ENCODE data around the gene CCT8. TPM values are rescaled to one million over a fixed set of nuclear protein-coding genes. Genes with fewer than 3 reads are reported as not detected.
A peak's percentile ranks its signal among the peaks of the same experiment; 100 is the strongest.

The CCT8 gene
- total and polyA plus RNA-seq, 10 of the 15 experiments (the other 5 are each of a cell fraction or from before 2014, with no cell fraction given), result 321 to 696 (median 471) TPM

DNA sequence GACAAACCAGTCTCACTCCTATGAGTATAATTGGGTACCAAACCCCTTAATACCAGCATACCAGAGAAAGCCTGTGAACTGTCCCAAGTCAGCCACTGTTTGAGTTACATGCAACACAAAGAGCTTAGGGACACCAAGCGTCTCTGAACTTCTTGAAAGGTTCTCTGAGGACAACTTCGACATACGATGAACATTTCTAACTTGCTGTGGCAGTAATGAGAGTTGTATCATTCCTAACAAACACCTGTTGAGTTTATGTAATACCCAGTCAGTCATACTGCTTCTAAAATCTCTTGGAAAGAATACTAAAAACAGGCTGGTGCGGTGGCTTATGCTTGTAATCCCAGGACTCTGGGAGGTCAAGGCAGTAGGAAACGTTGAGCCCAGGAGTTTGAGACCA lies 18.4 kb downstream of the CCT8 start:
- no peak for DNase-seq (ENCODE audit: low read depth, low spot score)
- no peak overlapping the region for H3K27ac ChIP-seq (ENCODE audit: control insufficient read depth, insufficient read depth)
- no peak overlapping the region for H3K4me3 ChIP-seq
- no peaks in the 10 kb centered on the region; the same call in 2 of the 3 replicates for H3K9me3 ChIP-seq (replicated peaks; ENCODE audit: control insufficient read depth, insufficient read depth, low read length)
- TF ChIP-seq GABPA (IDR thresholded peaks at IDR 0.05; ENCODE audit: low read depth) (no peak), POLR2AphosphoS5 (IDR thresholded peaks at IDR 0.05; ENCODE audit: low read length) (peak; percentile 67; the same call in 1 of the 2 replicates), POLR2A (IDR thresholded peaks at IDR 0.05; ENCODE audit: low read depth, low read length) (0 out of 2 replicates have a peak, but pooled peaks have one; percentile 22)
- H3K9ac ChIP-seq (ENCODE audit: control insufficient read depth, insufficient read depth, low read length), result no peak overlapping the region
- no peaks in the 10 kb centered on the region for H3K4me1 ChIP-seq (ENCODE audit: control insufficient read depth, insufficient read depth, low read length)
- BruUV-seq (replicated peaks), result no TSS peak
- SMC1A ChIA-PET (ENCODE audit: uncharacterized antibody, unreplicated experiment), result interaction anchor here (1.3 kb wide), 1 partner anchor 67 kb away, joined by 3 read pairs; no protein-coding TSS in a partner anchor
- 96% methylated on average over 5 of the region's 5 CpGs for WGBS (ENCODE audit: insufficient coverage, insufficient replicate concordance, low lambda C conversion rate, missing lambda C conversion rate)
- no peaks in the 10 kb centered on the region for H4K20me1 ChIP-seq (ENCODE audit: control insufficient read depth, insufficient read depth)
- CTCF ChIA-PET, result no interaction called here
- intact Hi-C loops (cut with micrococcal nuclease; ENCODE audit: unreplicated experiment), result no loop called here
- H3K36me3 ChIP-seq (ENCODE audit: control insufficient read depth in 2 of 2, insufficient read depth in 2 of 2, low read length in 1 of 2), result peaks cover 6 to 33% of the 10 kb centered on the region in 2 experiments
- ATAC-seq, result no peak
- no peak overlapping the region for H2AFZ ChIP-seq (ENCODE audit: control insufficient read depth, low read depth, low read length)
- no peaks in the 10 kb centered on the region for H3K27me3 ChIP-seq (replicated peaks in 1 of 2; ENCODE audit: control insufficient read depth in 2 of 2, insufficient read depth in 2 of 2, low read length in 1 of 2)
- no peak for FAIRE-seq
- in situ Hi-C loops (cut with MboI), result no loop called here
- H3K4me2 ChIP-seq (ENCODE audit: control insufficient read depth, insufficient read depth), result no peak overlapping the region
- POLR2A ChIA-PET, result interaction anchor here (0.6 kb wide), 1 partner anchor 26 kb away, joined by 3 read pairs; no protein-coding TSS in a partner anchor
- RAD21 ChIA-PET (ENCODE audit: unreplicated experiment), result no interaction called here
- no peaks in the 10 kb centered on the region for H3K79me2 ChIP-seq (ENCODE audit: control insufficient read depth, insufficient read depth, low read length)

- Histone ChIP-seq H3K27ac (ENCODE audit: control insufficient read depth, insufficient read depth) (no peak overlapping the region), H3K79me2 (ENCODE audit: control insufficient read depth, insufficient read depth, low read length) (no peaks in the 10 kb centered on the region), H3K27me3 (replicated peaks in 1 of 2; ENCODE audit: control insufficient read depth in 2 of 2, insufficient read depth in 2 of 2, low read length in 1 of 2) (no peaks in the 10 kb centered on the region), H3K4me3 (no peak overlapping the region), H3K4me1 (ENCODE audit: control insufficient read depth, insufficient read depth, low read length) (no peaks in the 10 kb centered on the region), H3K9me3 (replicated peaks; ENCODE audit: control insufficient read depth, insufficient read depth, low read length) (no peaks in the 10 kb centered on the region; the same call in 2 of the 3 replicates), H3K9ac (ENCODE audit: control insufficient read depth, insufficient read depth, low read length) (no peak overlapping the region), H4K20me1 (ENCODE audit: control insufficient read depth, insufficient read depth) (no peaks in the 10 kb centered on the region), H3K4me2 (ENCODE audit: control insufficient read depth, insufficient read depth) (no peak overlapping the region), H3K36me3 (ENCODE audit: control insufficient read depth in 2 of 2, insufficient read depth in 2 of 2, low read length in 1 of 2) (peaks cover 6 to 38% of the 10 kb centered on the region in 2 experiments), H2AFZ (ENCODE audit: control insufficient read depth, low read depth, low read length) (no peak overlapping the region)
- FAIRE-seq (no peak), ATAC-seq (0 out of 3 replicates have a peak, but pooled peaks have one; percentile 8), DNase-seq (ENCODE audit: low read depth, low spot score) (no peak)
- in situ Hi-C loops (cut with MboI) (no loop called here), intact Hi-C loops (cut with micrococcal nuclease; ENCODE audit: unreplicated experiment) (no loop called here)
- 49% methylated on average over 4 of the region's 4 CpGs for WGBS (ENCODE audit: insufficient coverage, insufficient replicate concordance, low lambda C conversion rate, missing lambda C conversion rate)
- RAD21 ChIA-PET (ENCODE audit: unreplicated experiment), result no interaction called here
- BruUV-seq (replicated peaks), result no TSS peak
- POLR2A ChIA-PET, result no interaction called here
- SMC1A ChIA-PET (ENCODE audit: uncharacterized antibody, unreplicated experiment), result interaction anchor here (1.3 to 1.4 kb wide), 3 partner anchors 11 to 36 kb away, joined by 4 to 5 read pairs (median 4); no protein-coding TSS in a partner anchor
- TF ChIP-seq RAD51 (IDR thresholded peaks at IDR 0.05), result no peak
- TF ChIP-seq TCF12 (IDR thresholded peaks at IDR 0.05; ENCODE audit: low read depth, low read length), result no peak
- TF ChIP-seq SMAD5 (IDR thresholded peaks at IDR 0.05; ENCODE audit: low read depth), result no peak
- no peak for TF ChIP-seq RFX5 (IDR thresholded peaks at IDR 0.05; ENCODE audit: low read depth, low read length)
- TF ChIP-seq BMI1 (IDR thresholded peaks at IDR 0.05; ENCODE audit: borderline replicate concordance), result no peak
- CTCF ChIA-PET, result no interaction called here
Observed at GRCh38 chr21:29053656-29054055, 19.8 kb downstream of the CCT8 start.
